ENCODE results near the gene BICDL1.

DNA sequence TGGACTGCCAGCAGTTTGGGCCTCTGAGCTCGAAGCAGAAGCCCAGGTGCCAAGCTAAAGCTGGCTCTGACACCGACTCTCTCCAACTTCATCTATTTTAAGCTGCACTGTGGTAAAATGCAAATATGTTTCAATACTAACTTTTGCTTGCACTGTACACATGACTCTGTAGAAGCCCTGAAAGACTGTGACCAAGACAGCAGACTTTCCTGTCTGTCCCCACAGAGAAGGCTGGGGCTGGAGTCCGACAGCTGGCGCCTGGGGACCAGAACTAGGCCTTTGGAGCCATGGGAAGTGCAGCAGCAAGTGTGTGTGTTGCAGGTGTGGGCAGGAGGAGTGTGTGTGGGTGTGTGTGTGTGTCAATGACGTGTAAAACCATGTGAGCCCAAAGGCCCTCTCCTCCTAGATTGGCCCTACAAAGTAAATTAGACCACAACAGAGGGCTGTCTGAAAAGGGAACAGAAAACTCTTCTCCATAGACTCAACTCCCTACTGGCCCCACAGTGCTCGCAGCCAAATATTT, 143.9 kb downstream of the BICDL1 start:
- TF ChIP-seq MAFK (IDR thresholded peaks at IDR 0.05; ENCODE audit: low read depth, low read length) (no peak), SMC3 (IDR thresholded peaks at IDR 0.05; ENCODE audit: low read depth, low read length) (no peak), CEBPB (IDR thresholded peaks at IDR 0.05; ENCODE audit: low read depth, low read length) (no peak), POLR2A (IDR thresholded peaks at IDR 0.05; ENCODE audit: low read depth, low read length) (no peak), BHLHE40 (IDR thresholded peaks at IDR 0.05; ENCODE audit: low read depth, low read length) (no peak), MAZ (IDR thresholded peaks at IDR 0.05; ENCODE audit: borderline replicate concordance, low read depth, low read length) (no peak), RFX5 (IDR thresholded peaks at IDR 0.05; ENCODE audit: low read depth, low read length) (no peak), RAD21 (IDR thresholded peaks at IDR 0.05; ENCODE audit: low read length) (no peak), NFE2L2 (IDR thresholded peaks at IDR 0.05; ENCODE audit: low read depth, low read length) (no peak), MXI1 (IDR thresholded peaks at IDR 0.05; ENCODE audit: borderline replicate concordance, low read depth, low read length) (no peak), FOS (IDR thresholded peaks at IDR 0.05; ENCODE audit: low read depth, low read length) (no peak)
- TF ChIP-seq, protein P1, sequence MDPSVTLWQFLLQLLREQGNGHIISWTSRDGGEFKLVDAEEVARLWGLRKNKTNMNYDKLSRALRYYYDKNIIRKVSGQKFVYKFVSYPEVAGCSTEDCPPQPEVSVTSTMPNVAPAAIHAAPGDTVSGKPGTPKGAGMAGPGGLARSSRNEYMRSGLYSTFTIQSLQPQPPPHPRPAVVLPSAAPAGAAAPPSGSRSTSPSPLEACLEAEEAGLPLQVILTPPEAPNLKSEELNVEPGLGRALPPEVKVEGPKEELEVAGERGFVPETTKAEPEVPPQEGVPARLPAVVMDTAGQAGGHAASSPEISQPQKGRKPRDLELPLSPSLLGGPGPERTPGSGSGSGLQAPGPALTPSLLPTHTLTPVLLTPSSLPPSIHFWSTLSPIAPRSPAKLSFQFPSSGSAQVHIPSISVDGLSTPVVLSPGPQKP (IDR thresholded peaks at IDR 0.05; ENCODE audit: borderline replicate concordance, low read depth, low read length) = no peak
- TF ChIP-seq, protein P2, sequence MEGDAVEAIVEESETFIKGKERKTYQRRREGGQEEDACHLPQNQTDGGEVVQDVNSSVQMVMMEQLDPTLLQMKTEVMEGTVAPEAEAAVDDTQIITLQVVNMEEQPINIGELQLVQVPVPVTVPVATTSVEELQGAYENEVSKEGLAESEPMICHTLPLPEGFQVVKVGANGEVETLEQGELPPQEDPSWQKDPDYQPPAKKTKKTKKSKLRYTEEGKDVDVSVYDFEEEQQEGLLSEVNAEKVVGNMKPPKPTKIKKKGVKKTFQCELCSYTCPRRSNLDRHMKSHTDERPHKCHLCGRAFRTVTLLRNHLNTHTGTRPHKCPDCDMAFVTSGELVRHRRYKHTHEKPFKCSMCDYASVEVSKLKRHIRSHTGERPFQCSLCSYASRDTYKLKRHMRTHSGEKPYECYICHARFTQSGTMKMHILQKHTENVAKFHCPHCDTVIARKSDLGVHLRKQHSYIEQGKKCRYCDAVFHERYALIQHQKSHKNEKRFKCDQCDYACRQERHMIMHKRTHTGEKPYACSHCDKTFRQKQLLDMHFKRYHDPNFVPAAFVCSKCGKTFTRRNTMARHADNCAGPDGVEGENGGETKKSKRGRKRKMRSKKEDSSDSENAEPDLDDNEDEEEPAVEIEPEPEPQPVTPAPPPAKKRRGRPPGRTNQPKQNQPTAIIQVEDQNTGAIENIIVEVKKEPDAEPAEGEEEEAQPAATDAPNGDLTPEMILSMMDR (conservative IDR thresholded peaks at IDR 0.05; ENCODE audit: low read depth, low read length) = no peak
- TF ChIP-seq, protein P3, sequence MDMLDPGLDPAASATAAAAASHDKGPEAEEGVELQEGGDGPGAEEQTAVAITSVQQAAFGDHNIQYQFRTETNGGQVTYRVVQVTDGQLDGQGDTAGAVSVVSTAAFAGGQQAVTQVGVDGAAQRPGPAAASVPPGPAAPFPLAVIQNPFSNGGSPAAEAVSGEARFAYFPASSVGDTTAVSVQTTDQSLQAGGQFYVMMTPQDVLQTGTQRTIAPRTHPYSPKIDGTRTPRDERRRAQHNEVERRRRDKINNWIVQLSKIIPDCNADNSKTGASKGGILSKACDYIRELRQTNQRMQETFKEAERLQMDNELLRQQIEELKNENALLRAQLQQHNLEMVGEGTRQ (IDR thresholded peaks at IDR 0.05; ENCODE audit: low read depth, low read length) = no peak

All from IMR-90 (cell line).